Activated CD8-positive, alpha-beta T cell treated with anti-CD3 and anti-CD28 coated beads, Interleukin-2, amount 10 ng/mL, durations not matched to agents 7 days and 5 days (primary cell): ENCODE results near the gene PRDM5. TPM values are rescaled to one million over a fixed set of nuclear protein-coding genes. Genes with fewer than 3 reads are reported as not detected.
A peak's percentile ranks its signal among the peaks of the same experiment; 100 is the strongest.
"Not testable (repeated sequence)": the region's sequence is repeated elsewhere in the genome, so short reads cannot be mapped to it uniquely, and the experiment has no call there.

Experiments
- ATAC-seq: fragments of 150-1000 bp; cut with Tn5 transposase; one replicate; pipeline ENCODE4 v1.10.0; 2021; ENCODE audit warnings: moderate library complexity
- CTCF ChIA-PET: fragments of 350-600 bp; sonication (Branson Sonifier 250); formaldehyde crosslinking; loops from one replicate; lab custom pipeline; 2021; ENCODE audit warnings: antibody characterized with exemption; lab: Charles Lee
- POLR2A ChIA-PET: fragments of 350-600 bp; sonication (Branson Sonifier 250); formaldehyde crosslinking; loops from one replicate; lab custom pipeline; 2021; ENCODE audit warnings: antibody characterized with exemption; lab: Charles Lee
- DNase-seq: peaks from one replicate; pipeline ENCODE4 v3.0.0-alpha.2; 2020
- H3K27ac Mint-ChIP-seq: one replicate; pipeline ENCODE4 v1.8.0; 2021; ENCODE audit warnings: mild to moderate bottlenecking, mixed read lengths
- H3K27me3 Mint-ChIP-seq: one replicate; pipeline ENCODE4 v1.8.0; 2021; ENCODE audit warnings: low read depth, mixed read lengths
- H3K36me3 Mint-ChIP-seq: one replicate; pipeline ENCODE4 v1.8.0; 2021; ENCODE audit warnings: low read depth, mixed read lengths
- H3K4me1 Mint-ChIP-seq: one replicate; pipeline ENCODE4 v1.8.0; 2021; ENCODE audit warnings: low read depth, mixed read lengths
- H3K4me3 Mint-ChIP-seq: one replicate; pipeline ENCODE4 v1.8.0; 2021; ENCODE audit warnings: mild to moderate bottlenecking, mixed read lengths
- H3K9me3 Mint-ChIP-seq: one replicate; pipeline ENCODE4 v1.8.0; 2022; ENCODE audit warnings: mixed read lengths; ENCODE audit not compliant: insufficient read depth
- total RNA-seq, 2 experiments: library from RNA; stranded (reverse); gene quantifications; one replicate each; pipeline ENCODE4 v1.2.3, GENCODE V29; 2021

The PRDM5 gene
- total RNA-seq, 2 experiments from 2014 or later = 0.05 to 0.16 TPM

DNA sequence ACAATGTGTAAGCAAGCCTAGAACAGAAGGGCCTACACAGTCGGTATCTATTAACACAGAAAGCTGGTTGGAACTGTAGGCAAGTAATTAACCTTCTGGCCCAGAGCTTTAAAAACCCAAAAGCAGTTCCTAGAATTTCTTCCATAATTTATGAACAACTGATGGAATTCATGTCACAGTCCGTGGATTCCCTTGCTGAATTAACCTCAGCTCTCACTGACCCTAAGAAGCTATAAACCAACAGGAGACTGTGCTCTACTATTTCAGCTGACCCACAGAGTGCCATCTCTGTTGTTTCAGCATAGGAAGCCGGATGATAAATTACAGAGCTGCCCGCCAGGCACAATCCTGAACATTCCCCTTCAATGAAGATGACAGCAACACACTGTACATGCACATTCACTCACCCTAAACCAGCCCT, 157.3 kb downstream of the PRDM5 start:
- Mint-ChIP-seq H3K27ac (no peak overlapping the region), H3K36me3 (no peaks in the 10 kb centered on the region), H3K9me3 (no peaks in the 10 kb centered on the region), H3K4me1 (no peaks in the 10 kb centered on the region), H3K27me3 (no peaks in the 10 kb centered on the region), H3K4me3 (no peak overlapping the region)
- ChIA-PET POLR2A (no interaction called here), CTCF (no interaction called here)
- DNase-seq (no peak), ATAC-seq (no peak)

DNA sequence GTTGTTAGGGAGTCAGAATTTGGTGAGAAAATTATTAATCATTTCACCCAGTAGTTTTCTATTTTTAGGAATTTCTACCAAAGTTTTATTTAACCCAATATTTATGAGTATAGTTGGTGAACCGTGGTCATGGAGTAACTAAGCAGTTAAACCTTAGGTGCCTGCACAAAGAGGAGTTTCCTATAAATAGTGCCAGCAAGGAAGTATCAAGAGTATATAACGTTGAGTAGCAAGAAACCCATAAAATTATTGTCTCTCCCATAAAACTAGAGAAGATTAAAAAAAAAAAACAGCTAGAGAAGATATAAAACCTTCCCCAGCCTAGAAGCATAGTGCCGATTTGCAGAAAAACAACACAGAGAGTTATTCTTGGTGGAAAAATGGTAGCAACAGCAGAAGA, 158.9 kb downstream of the PRDM5 start:
- Mint-ChIP-seq H3K36me3 (no peaks in the 10 kb centered on the region), H3K27me3 (no peaks in the 10 kb centered on the region), H3K4me3 (no peak overlapping the region), H3K27ac (no peak overlapping the region), H3K9me3 (no peaks in the 10 kb centered on the region), H3K4me1 (no peaks in the 10 kb centered on the region)
- ATAC-seq (no peak), DNase-seq (no peak)
- ChIA-PET POLR2A (interaction anchor here (0.6 kb wide), 1 partner anchor 32 kb away, joined by 3 read pairs; no protein-coding TSS in a partner anchor), CTCF (no interaction called here)

DNA sequence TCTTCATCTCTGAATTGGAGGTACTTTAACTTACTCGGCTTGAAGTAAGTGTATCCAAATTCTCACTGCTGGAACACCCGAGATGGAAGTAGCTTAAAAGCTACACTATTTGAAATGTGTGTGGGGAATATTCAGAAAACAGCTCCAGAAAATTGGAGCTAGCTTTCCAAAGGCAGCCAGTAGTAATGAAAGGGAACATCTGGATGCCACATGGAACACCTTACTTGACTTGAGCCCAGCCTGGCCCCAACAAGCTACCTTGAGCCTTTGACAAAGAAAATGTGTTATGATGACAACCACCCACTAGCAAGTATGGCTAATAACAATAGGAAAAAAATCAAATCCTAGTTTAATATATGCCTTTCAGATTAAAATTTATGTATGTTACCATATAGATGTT, 161.5 kb downstream of the PRDM5 start:
- no peaks in the 10 kb centered on the region for H3K4me1 Mint-ChIP-seq
- H3K9me3 Mint-ChIP-seq = no peaks in the 10 kb centered on the region
- H3K27me3 Mint-ChIP-seq = no peaks in the 10 kb centered on the region
- H3K4me3 Mint-ChIP-seq = no peak overlapping the region
- ChIA-PET CTCF (no interaction called here), POLR2A (interaction anchor here (0.5 kb wide), 1 partner anchor 185 kb away, joined by 3 read pairs; no protein-coding TSS in a partner anchor)
- no peak for DNase-seq
- no peak overlapping the region for H3K27ac Mint-ChIP-seq
- ATAC-seq = no peak
- no peaks in the 10 kb centered on the region for H3K36me3 Mint-ChIP-seq

DNA sequence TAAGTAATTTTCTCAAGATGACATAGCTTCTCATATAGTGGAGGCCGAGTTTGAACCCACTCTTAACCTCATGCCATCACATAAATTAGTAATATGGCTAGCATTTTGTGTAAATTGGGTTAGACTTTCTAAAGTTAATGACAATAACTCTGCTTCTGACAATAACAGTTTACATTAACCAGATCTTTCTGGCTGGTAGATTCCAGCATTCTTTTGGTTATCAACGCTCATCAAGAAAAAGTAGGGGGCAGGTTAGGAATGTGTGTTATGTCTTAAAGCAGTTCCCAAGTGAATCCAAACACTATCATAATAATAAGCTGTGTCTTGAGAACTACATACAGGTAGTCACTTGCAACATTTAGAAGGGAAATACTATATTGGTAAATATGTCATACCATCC, 162.5 kb downstream of the PRDM5 start:
- no peaks in the 10 kb centered on the region for H3K9me3 Mint-ChIP-seq
- ChIA-PET POLR2A (no interaction called here), CTCF (no interaction called here)
- no peak overlapping the region for H3K27ac Mint-ChIP-seq
- no peak for ATAC-seq
- H3K4me3 Mint-ChIP-seq = no peak overlapping the region
- H3K27me3 Mint-ChIP-seq = no peaks in the 10 kb centered on the region
- DNase-seq = no peak
- H3K4me1 Mint-ChIP-seq = no peaks in the 10 kb centered on the region
- H3K36me3 Mint-ChIP-seq = no peaks in the 10 kb centered on the region

DNA sequence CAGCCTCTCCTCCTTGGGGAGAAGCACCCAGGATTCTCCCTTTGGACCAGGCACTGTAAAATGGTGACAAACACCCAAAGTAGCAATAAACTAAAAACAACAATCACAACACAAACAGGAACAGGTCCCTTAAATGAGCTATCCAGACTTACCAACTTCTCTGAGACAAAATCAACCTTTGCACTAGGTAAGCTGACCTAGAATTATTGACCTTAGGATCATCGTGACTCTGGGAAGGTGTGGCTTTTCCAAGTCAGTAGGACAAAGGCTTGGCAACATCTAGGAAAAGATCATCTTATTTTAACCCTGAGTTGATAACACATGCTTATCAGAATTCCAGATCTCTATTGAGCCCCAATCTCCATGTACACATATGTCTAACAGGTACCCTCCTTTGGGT, 166.7 kb downstream of the PRDM5 start:
- Mint-ChIP-seq H3K27me3 (no peaks in the 10 kb centered on the region), H3K9me3 (peaks cover 5% of the 10 kb centered on the region), H3K4me1 (no peaks in the 10 kb centered on the region), H3K36me3 (no peaks in the 10 kb centered on the region), H3K4me3 (no peak overlapping the region), H3K27ac (no peak overlapping the region)
- CTCF ChIA-PET = no interaction called here
- ATAC-seq = no peak
- POLR2A ChIA-PET = no interaction called here
- DNase-seq = no peak

DNA sequence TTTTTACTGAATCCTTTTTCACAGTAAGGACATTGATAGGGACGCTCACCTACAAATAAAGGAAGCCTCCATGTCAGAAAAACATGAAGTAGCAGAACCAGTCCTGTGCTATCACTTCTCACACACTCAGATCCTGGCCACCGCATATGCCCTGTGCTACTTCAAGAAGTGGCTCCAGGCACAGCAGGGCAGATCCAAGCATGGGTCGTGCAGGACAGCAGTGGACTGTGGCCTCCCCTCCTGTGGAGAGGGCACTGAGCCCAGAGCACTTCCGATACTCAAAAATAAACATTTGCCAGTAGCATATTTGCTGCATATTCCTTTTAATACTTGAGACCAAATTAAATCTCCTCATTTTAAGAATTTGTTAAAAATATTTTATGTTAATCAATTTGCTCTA, 167.9 kb downstream of the PRDM5 start:
- Mint-ChIP-seq H3K27ac (no peak overlapping the region), H3K36me3 (peaks cover 6% of the 10 kb centered on the region), H3K27me3 (no peaks in the 10 kb centered on the region), H3K4me1 (peaks cover 2% of the 10 kb centered on the region), H3K4me3 (no peak overlapping the region), H3K9me3 (peaks cover 5% of the 10 kb centered on the region)
- POLR2A ChIA-PET = no interaction called here
- no peak for ATAC-seq
- CTCF ChIA-PET = no interaction called here
- DNase-seq = no peak

DNA sequence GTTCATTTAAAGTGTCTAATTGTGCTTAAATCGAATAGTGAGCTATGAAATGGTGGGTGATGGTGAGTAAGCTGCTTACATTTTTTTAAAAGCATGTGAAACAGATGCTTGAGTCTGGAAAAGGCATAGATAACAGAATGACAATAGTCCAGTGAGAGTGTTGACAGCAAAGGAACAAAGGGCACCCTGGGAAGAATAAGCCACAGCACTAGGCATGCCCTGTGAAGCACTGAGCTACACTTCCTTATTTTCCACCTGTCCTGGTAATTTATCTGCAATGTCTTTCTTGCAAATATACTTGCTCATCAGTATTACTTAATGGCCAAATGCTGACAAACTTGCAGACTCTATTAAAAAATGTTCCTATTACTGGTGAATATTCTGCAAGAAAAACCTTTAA, 168.7 kb downstream of the PRDM5 start:
- peaks cover 5% of the 10 kb centered on the region for H3K9me3 Mint-ChIP-seq
- no peaks in the 10 kb centered on the region for H3K27me3 Mint-ChIP-seq
- no peak overlapping the region for H3K4me3 Mint-ChIP-seq
- peaks cover 10% of the 10 kb centered on the region for H3K4me1 Mint-ChIP-seq
- no peak for DNase-seq
- no peak for ATAC-seq
- POLR2A ChIA-PET = no interaction called here
- H3K27ac Mint-ChIP-seq = no peak overlapping the region
- CTCF ChIA-PET = no interaction called here
- H3K36me3 Mint-ChIP-seq = peaks cover 6% of the 10 kb centered on the region

DNA sequence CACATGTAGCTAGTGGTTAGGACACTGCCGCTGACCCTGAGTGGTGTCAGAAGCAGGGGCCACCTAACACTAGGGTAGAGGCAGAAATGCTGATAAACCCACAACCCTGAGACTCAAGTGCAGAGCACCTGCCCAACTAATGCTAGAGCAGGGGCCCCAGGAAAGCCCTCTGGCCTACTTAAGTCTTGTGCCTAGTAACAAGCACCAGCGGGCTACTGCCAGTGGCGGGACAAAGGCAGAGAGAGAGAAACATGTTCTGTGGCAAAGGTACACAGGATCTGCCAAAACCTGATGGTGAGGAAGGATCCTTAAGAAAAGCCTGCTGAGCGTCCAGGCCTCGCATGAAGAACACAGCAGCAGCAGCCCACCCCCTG, 172.4 kb downstream of the PRDM5 start:
- Mint-ChIP-seq H3K27ac (no peak overlapping the region), H3K27me3 (no peaks in the 10 kb centered on the region), H3K4me1 (peaks cover 16% of the 10 kb centered on the region), H3K36me3 (peaks cover 6% of the 10 kb centered on the region), H3K4me3 (no peak overlapping the region), H3K9me3 (peaks cover 5% of the 10 kb centered on the region)
- ChIA-PET POLR2A (no interaction called here), CTCF (no interaction called here)
- ATAC-seq (no peak), DNase-seq (no peak)

DNA sequence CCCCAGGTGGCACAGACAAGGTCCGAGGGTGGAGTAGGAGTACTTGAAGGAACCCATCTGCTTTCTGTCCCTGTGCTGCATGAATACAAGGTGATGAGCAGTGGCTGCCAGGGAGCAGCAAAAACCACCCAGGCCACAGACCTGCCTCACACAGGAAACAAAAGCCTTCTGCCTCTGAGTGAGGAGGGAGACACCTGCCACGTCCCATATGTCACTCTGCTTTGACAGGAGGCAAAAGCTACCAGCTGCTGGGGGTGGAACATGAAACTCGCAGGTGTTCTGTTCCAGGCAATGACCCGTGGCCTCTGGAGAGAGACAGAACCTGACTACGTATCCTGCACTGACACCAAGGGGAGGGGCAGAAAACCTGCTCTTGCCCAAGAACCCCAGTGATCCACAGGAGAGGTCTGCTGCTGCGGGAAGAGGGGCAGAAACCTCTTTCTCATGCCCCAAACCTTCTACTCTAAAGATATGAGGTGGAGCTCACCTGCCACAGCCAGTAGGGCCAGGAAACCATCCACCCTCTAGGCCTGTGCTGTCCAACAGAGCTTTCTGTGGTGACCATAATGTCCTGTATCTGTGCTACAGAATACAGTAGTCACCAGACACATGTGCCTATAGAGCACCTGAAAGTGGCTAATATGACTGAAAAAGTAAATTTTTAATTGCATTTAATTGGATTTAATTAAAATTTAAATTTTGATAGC, 172.9 kb downstream of the PRDM5 start:
- ATAC-seq (peak; percentile 92), DNase-seq (peak; percentile 67)
- ChIA-PET POLR2A (no interaction called here), CTCF (no interaction called here)
- peaks cover 6% of the 10 kb centered on the region for H3K36me3 Mint-ChIP-seq
- peaks cover 16% of the 10 kb centered on the region for H3K4me1 Mint-ChIP-seq
- H3K4me3 Mint-ChIP-seq = no peak overlapping the region
- peak overlapping the region; percentile 34 for H3K27ac Mint-ChIP-seq
- no peaks in the 10 kb centered on the region for H3K27me3 Mint-ChIP-seq
- peaks cover 5% of the 10 kb centered on the region for H3K9me3 Mint-ChIP-seq

DNA sequence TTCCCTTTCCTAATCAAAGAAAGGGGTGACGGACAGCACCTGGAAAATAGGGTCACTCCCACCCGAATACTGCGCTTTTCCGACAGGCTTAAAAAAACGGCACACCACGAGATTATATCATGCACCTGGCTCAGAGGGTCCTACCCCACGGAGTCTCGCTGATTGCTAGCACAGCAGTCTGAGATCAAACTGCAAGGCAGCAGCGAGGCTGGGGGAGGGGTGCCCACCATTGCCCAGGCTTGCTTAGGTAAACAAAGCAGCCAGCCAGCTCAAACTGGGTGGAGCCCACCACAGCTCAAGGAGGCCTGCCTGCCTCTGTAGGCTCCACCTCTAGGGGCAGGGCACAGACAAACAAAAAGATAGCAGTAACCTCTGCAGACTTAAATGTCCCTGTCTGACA, 180.9 kb downstream of the PRDM5 start:
- H3K4me1 Mint-ChIP-seq, H3K27ac Mint-ChIP-seq, ATAC-seq, H3K36me3 Mint-ChIP-seq, CTCF ChIA-PET, DNase-seq, POLR2A ChIA-PET, H3K4me3 Mint-ChIP-seq, H3K27me3 Mint-ChIP-seq, H3K9me3 Mint-ChIP-seq: not testable (repeated sequence)

DNA sequence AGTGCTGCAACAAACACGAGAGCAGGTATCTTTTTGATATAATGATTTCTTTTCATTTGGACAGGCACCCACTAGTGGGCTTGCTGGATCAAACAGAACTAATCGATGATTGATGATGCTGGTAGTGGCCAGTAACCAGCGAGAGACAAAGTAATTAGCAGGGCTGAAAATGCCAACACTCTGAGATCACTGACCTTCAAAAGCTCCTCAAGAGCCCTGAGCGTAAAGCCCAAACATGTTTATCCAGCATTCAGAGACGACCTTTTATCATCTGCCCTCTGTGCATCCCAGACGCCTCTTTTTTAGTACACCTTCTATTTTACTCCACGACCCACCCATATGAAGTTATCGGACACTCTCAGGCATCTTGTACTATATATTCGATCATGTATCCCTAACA, 186.2 kb downstream of the PRDM5 start:
- H3K9me3 Mint-ChIP-seq = no peaks in the 10 kb centered on the region
- H3K4me1 Mint-ChIP-seq = no peaks in the 10 kb centered on the region
- H3K36me3 Mint-ChIP-seq = no peaks in the 10 kb centered on the region
- POLR2A ChIA-PET = no interaction called here
- ATAC-seq (no peak), DNase-seq (no peak)
- no peak overlapping the region for H3K27ac Mint-ChIP-seq
- CTCF ChIA-PET = no interaction called here
- H3K27me3 Mint-ChIP-seq = no peaks in the 10 kb centered on the region
- H3K4me3 Mint-ChIP-seq = no peak overlapping the region

DNA sequence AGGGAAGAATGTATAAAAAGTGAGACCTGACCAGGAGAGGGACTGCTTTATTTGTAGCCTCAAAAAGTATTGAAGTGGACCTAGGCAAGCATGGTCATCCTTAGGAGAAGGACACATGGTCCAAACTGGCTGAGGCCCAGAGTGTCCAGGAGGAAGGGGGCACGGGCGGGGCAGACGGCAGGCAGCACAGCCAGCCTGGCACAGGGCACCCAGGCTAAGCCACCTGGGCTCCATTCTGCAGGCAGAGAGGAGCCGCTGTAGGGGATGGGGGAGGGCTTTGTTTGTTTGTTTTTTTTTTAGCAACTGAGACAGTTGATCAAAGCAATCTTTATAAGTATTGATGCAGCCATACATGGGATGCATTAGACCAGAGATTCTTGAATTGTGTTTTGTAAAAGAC, 188.6 kb downstream of the PRDM5 start:
- POLR2A ChIA-PET = no interaction called here
- CTCF ChIA-PET = no interaction called here
- DNase-seq (no peak), ATAC-seq (no peak)
- no peaks in the 10 kb centered on the region for H3K36me3 Mint-ChIP-seq
- no peak overlapping the region for H3K4me3 Mint-ChIP-seq
- H3K27me3 Mint-ChIP-seq = no peaks in the 10 kb centered on the region
- H3K27ac Mint-ChIP-seq = no peak overlapping the region
- no peaks in the 10 kb centered on the region for H3K9me3 Mint-ChIP-seq
- H3K4me1 Mint-ChIP-seq = no peaks in the 10 kb centered on the region

DNA sequence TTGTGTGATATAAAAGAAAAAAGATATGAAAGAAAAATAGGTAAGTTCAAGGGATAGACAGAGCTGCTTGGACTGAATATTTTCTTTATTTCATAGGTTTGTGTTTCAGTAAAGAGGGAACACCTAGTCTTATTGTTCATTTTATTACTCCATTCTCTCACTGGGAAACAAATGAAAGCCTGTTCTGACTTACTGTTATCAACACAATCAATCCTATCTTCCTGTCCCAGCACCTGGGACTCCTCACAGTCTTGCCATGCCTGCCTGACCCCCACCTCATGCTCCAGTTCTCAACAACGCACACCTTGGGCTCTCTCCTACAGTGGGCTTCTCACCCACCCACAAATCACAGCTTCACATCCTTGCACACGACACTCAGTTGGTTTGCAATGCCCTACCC, 189.5 kb downstream of the PRDM5 start:
- CTCF ChIA-PET = no interaction called here
- H3K9me3 Mint-ChIP-seq = no peaks in the 10 kb centered on the region
- no peaks in the 10 kb centered on the region for H3K27me3 Mint-ChIP-seq
- H3K27ac Mint-ChIP-seq = no peak overlapping the region
- POLR2A ChIA-PET = no interaction called here
- no peak for ATAC-seq
- no peaks in the 10 kb centered on the region for H3K4me1 Mint-ChIP-seq
- no peaks in the 10 kb centered on the region for H3K36me3 Mint-ChIP-seq
- DNase-seq = no peak
- no peak overlapping the region for H3K4me3 Mint-ChIP-seq
